ENCODE data around the gene MICAL2. TPM values are rescaled to one million over a fixed set of nuclear protein-coding genes. Genes with fewer than 3 reads are reported as not detected.

Gene MICAL2
- total and polyA plus RNA-seq, 2 of the 8 experiments (the other 6 are each of a cell fraction or from before 2014, with no cell fraction given): 1.3 to 4.1 TPM

DNA sequence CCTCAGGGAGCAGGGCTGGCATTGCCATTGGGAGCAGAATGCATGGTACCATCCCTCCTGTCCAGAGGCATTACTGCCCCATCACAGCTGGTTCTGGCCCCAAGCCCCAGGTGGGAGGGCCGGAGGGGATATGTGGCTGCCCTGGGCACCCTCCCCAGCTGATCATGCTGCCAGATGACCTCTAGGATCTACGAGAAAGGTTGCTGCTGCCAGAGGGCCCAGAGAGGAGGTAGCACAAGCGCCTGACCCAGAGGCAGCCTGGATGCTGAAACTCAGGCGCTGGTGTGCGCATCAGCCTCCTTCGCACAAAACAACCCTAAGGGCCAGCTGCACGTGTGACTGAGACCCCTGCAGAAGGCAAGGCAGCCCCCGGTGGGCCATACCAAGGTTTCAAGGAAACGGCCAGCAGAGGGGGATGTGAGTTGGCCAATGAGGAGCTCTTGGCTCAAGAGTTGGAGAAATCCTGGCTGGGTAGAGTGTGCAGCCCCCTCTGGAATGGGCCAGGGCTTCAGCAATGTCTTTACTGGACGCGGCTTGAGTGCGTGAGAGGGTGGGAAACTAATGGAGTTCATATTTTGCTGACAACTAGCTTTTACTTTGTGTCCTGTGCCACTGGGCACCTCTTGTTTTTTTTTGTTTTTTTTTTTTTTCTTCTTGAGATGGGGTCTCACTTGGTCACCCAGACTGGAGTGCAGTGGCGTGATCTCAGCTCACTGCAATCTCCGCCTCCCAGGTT, 178.7 kb downstream of the MICAL2 start:
- no peak overlapping the region; the same call in 1 of the 2 replicates for H3K18ac ChIP-seq (ENCODE audit: extremely low read depth, low read length)
- no peaks in the 10 kb centered on the region for H4K20me1 ChIP-seq (replicated peaks in 1 of 2; ENCODE audit: control insufficient read depth in 1 of 2, insufficient read depth in 2 of 2, low read length in 2 of 2)
- no peak overlapping the region for H3K4ac ChIP-seq (replicated peaks; ENCODE audit: insufficient read length, low read depth, low read length)
- peak overlapping the region; percentile 14; the same call in 1 of the 2 replicates for H4K8ac ChIP-seq (ENCODE audit: extremely low read depth, insufficient read depth, low read length)
- no peak overlapping the region for H4K91ac ChIP-seq (replicated peaks; ENCODE audit: insufficient read length, low read length)
- H3K4me2 ChIP-seq (ENCODE audit: insufficient read depth in 1 of 2, low read depth in 2 of 2, low read length in 2 of 2): no peak overlapping the region
- H3K79me2 ChIP-seq (ENCODE audit: control insufficient read depth in 1 of 2, insufficient read depth in 2 of 2, low read length in 2 of 2): no peaks in the 10 kb centered on the region
- H2BK120ac ChIP-seq (replicated peaks; ENCODE audit: low read depth, low read length): no peak overlapping the region
- no peaks in the 10 kb centered on the region for H3K9me3 ChIP-seq (ENCODE audit: insufficient read depth in 2 of 2, low read depth in 1 of 2, low read length in 1 of 2)
- no peak overlapping the region for H3K9ac ChIP-seq (replicated peaks in 1 of 4; ENCODE audit: extremely low read depth in 1 of 4, low read depth in 3 of 4, low read length in 3 of 4)
- H2BK12ac ChIP-seq (ENCODE audit: low read depth, low read length): peak overlapping the region; percentile 65; the same call in 1 of the 2 replicates
- H3K14ac ChIP-seq (ENCODE audit: insufficient read length): no peak overlapping the region
- H3K4me3 ChIP-seq (ENCODE audit: extremely low read depth in 1 of 4, insufficient read depth in 2 of 4, low read depth in 3 of 4, low read length in 4 of 4): no peak overlapping the region
- POLR2A ChIA-PET (ENCODE audit: partially characterized antibody): no interaction called here
- peaks cover 0 to 4% (median 3%) of the 10 kb centered on the region in 4 experiments; a peak in 3 of 7 replicates for H3K4me1 ChIP-seq (replicated peaks in 1 of 4; ENCODE audit: control insufficient read depth in 3 of 4, insufficient read depth in 4 of 4, low read length in 3 of 4)
- FAIRE-seq (no peak), DNase-seq (ENCODE audit: low read depth in 1 of 2, low spot score in 2 of 2) (no peak)
- no peak for TF ChIP-seq EGR1 (IDR thresholded peaks at IDR 0.05; ENCODE audit: borderline replicate concordance, low read depth, low read length)
- TF ChIP-seq HDAC2 (IDR thresholded peaks at IDR 0.05; ENCODE audit: borderline replicate concordance in 1 of 2, low read depth in 2 of 2, low read length in 2 of 2): no peak
- no peak for TF ChIP-seq CBX8 (IDR thresholded peaks at IDR 0.05; ENCODE audit: borderline replicate concordance, low read depth, low read length)
- TF ChIP-seq, protein P1, sequence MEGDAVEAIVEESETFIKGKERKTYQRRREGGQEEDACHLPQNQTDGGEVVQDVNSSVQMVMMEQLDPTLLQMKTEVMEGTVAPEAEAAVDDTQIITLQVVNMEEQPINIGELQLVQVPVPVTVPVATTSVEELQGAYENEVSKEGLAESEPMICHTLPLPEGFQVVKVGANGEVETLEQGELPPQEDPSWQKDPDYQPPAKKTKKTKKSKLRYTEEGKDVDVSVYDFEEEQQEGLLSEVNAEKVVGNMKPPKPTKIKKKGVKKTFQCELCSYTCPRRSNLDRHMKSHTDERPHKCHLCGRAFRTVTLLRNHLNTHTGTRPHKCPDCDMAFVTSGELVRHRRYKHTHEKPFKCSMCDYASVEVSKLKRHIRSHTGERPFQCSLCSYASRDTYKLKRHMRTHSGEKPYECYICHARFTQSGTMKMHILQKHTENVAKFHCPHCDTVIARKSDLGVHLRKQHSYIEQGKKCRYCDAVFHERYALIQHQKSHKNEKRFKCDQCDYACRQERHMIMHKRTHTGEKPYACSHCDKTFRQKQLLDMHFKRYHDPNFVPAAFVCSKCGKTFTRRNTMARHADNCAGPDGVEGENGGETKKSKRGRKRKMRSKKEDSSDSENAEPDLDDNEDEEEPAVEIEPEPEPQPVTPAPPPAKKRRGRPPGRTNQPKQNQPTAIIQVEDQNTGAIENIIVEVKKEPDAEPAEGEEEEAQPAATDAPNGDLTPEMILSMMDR (IDR thresholded peaks at IDR 0.05; ENCODE audit: control extremely low read depth in 1 of 3, insufficient read depth in 1 of 3, low read depth in 1 of 3, low read length in 3 of 3): peak in 2 of 3 experiments; percentile 5 to 29; a peak in 3 of 4 replicates
- peak in 1 of 2 experiments; percentile 40; a peak in 2 of 4 replicates for TF ChIP-seq RAD21 (IDR thresholded peaks at IDR 0.05 in 1 of 2, conservative IDR thresholded peaks at IDR 0.05 in 1 of 2; ENCODE audit: low read depth in 2 of 2, low read length in 2 of 2)
- no peak for TF ChIP-seq EZH2 (IDR thresholded peaks at IDR 0.05; ENCODE audit: low read depth, low read length, severe bottlenecking)
- no peak overlapping the region for H4K5ac ChIP-seq (ENCODE audit: insufficient read length, low read depth, low read length)
- no peak overlapping the region for H2BK5ac ChIP-seq (ENCODE audit: low read depth, low read length)
- CTCF ChIA-PET (ENCODE audit: partially characterized antibody): interaction anchor here (0.6 to 6.2 kb wide), 83 partner anchors 8 to 921 kb away, joined by 3 to 71 read pairs (median 4); partner anchors contain the start of gene PARVA
- no peak overlapping the region for H3K27ac ChIP-seq (ENCODE audit: low read depth, low read length)
- WGBS, 2 experiments (ENCODE audit: extremely low coverage in 1 of 2, insufficient coverage in 1 of 2, insufficient read length in 1 of 2, insufficient replicate concordance in 2 of 2, low coverage in 1 of 2, low lambda C conversion rate in 2 of 2, missing lambda C conversion rate in 1 of 2): 96% methylated on average over 12 of the region's 14 CpGs; no CpG with 5 or more reads in 1 of the 2 experiments
- H2BK20ac ChIP-seq (ENCODE audit: low read length): peak overlapping the region; percentile 72; the same call in 1 of the 2 replicates
- H3K56ac ChIP-seq (replicated peaks; ENCODE audit: insufficient read length, low read depth, low read length): no peak overlapping the region
- H2AFZ ChIP-seq (ENCODE audit: low read length): peak overlapping the region; percentile 46; the same call in 1 of the 2 replicates
- no peaks in the 10 kb centered on the region for H3K27me3 ChIP-seq (replicated peaks in 1 of 4; ENCODE audit: control insufficient read depth in 3 of 4, extremely low read depth in 1 of 4, insufficient read depth in 3 of 4, low read length in 3 of 4)
- H3K79me1 ChIP-seq (ENCODE audit: low read depth, low read length): no peaks in the 10 kb centered on the region
- H3K23me2 ChIP-seq (ENCODE audit: low read depth, low read length): peaks cover 1% of the 10 kb centered on the region; the same call in 1 of the 2 replicates
- no peak overlapping the region for H2AK5ac ChIP-seq (ENCODE audit: low read depth, low read length)
- peak overlapping the region; percentile 61; the same call in 1 of the 2 replicates for H2BK15ac ChIP-seq (ENCODE audit: low read length)
- no peaks in the 10 kb centered on the region for H3K36me3 ChIP-seq (ENCODE audit: control insufficient read depth in 2 of 4, insufficient read depth in 4 of 4, low read length in 3 of 4)
- H3K23ac ChIP-seq (ENCODE audit: insufficient read length): no peak overlapping the region

All from H1 (cell line).